Fibroblast of lung (primary cell): ENCODE results near the gene SMIM20. TPM values are rescaled to one million over a fixed set of nuclear protein-coding genes. Genes with fewer than 3 reads are reported as not detected.

Experiments
- DNase-seq, 2 donors: peaks; one replicate each; pipeline versions ENCODE4 v3.0.0 to v3.0.0-alpha.2; 2010; ENCODE audit warnings: low read depth in 2 of 2
- H2AFZ ChIP-seq: 2 replicates; pipeline ENCODE4 v1.5.1; 2012; ENCODE audit warnings: low read length, control low read depth, inconsistent platforms
- H3K27ac ChIP-seq: 2 replicates; pipeline ENCODE4 v1.5.1; 2011; ENCODE audit warnings: low read length, control low read depth; ENCODE audit not compliant: insufficient read depth
- H3K27me3 ChIP-seq: 2 replicates; pipeline ENCODE4 v1.5.1; 2011; ENCODE audit warnings: mild to moderate bottlenecking, low read length; ENCODE audit not compliant: control insufficient read depth, insufficient read depth
- H3K36me3 ChIP-seq: 2 replicates; pipeline ENCODE4 v1.5.1; 2011; ENCODE audit warnings: low read length; ENCODE audit not compliant: control insufficient read depth, insufficient read depth
- H3K4me1 ChIP-seq: 2 replicates; pipeline ENCODE4 v1.5.1; 2011; ENCODE audit warnings: low read length; ENCODE audit not compliant: control insufficient read depth, insufficient read depth; ENCODE audit errors: extremely low read depth
- H3K4me2 ChIP-seq: 2 replicates; pipeline ENCODE4 v1.5.1; 2011; ENCODE audit warnings: low read length, control low read depth; ENCODE audit not compliant: insufficient read depth; ENCODE audit errors: extremely low read depth
- H3K4me3 ChIP-seq, 4 experiments: fragments of 200-600 bp in 1 of 4; sonication (generic) in 1 of 4; replicated peaks in 1 of 4; 2 replicates each; pipeline ENCODE4 v1.5.1; 2011 to 2016; ENCODE audit warnings: low read length in 4 of 4, low read depth in 3 of 4, mild to moderate bottlenecking in 3 of 4, control low read depth in 2 of 4, inconsistent platforms in 1 of 4, mixed read lengths in 1 of 4; ENCODE audit not compliant: insufficient read depth in 1 of 4; ENCODE audit errors: control extremely low read depth in 1 of 4
- H3K79me2 ChIP-seq: 2 replicates; pipeline ENCODE4 v1.5.1; 2012; ENCODE audit warnings: mild to moderate bottlenecking, low read length, inconsistent platforms; ENCODE audit not compliant: control insufficient read depth, insufficient read depth
- H3K9ac ChIP-seq: 2 replicates; pipeline ENCODE4 v1.5.1; 2011; ENCODE audit warnings: mild to moderate bottlenecking, low read length, control low read depth; ENCODE audit not compliant: insufficient read depth
- H3K9me3 ChIP-seq: 2 replicates; pipeline ENCODE4 v1.5.1; 2012; ENCODE audit warnings: low read depth, low read length; ENCODE audit not compliant: control insufficient read depth, insufficient read depth
- H4K20me1 ChIP-seq: 2 replicates; pipeline ENCODE4 v1.5.1; 2011; ENCODE audit warnings: low read length; ENCODE audit not compliant: control insufficient read depth, insufficient read depth; ENCODE audit errors: extremely low read depth
- EZH2 ChIP-seq: IDR thresholded peaks from 2 replicates; pipeline ENCODE4 v1.5.1; 2012; ENCODE audit warnings: low read length, control low read depth, mild to moderate bottlenecking; ENCODE audit errors: missing control alignments
- polyA plus RNA-seq, 2 donors: library from polyadenylated mRNA; depleted of rRNA in 1 of 2; stranded (reverse) in 1 of 2; unstranded in 1 of 2; fragments of >200 nt; gene quantifications; 2 replicates each; pipeline ENCODE4 v1.2.1, GENCODE V29; 2011 to 2012; ENCODE audit warnings: missing spikeins in 1 of 2
- total RNA-seq: library from RNA; depleted of rRNA; stranded (reverse); fragments of >200 nt; gene quantifications from 2 replicates; pipeline ENCODE4 v1.2.1, GENCODE V29; 2014
- TF ChIP-seq, protein P1 (sequence below), 2 donors: IDR thresholded peaks in 1 of 2; conservative IDR thresholded peaks in 1 of 2; 1 replicate in 1 of 2; 2 replicates in 1 of 2; pipeline ENCODE4 v1.5.1; 2011 to 2012; ENCODE audit warnings: low read length in 2 of 2, control low read depth in 1 of 2, inconsistent platforms in 1 of 2, low read depth in 1 of 2, mild to moderate bottlenecking in 1 of 2

SMIM20 gene
- total and polyA plus RNA-seq, 2 donors (not counting 1 experiment from before 2014, with no cell fraction given): 34.9 to 48.7 TPM

DNA sequence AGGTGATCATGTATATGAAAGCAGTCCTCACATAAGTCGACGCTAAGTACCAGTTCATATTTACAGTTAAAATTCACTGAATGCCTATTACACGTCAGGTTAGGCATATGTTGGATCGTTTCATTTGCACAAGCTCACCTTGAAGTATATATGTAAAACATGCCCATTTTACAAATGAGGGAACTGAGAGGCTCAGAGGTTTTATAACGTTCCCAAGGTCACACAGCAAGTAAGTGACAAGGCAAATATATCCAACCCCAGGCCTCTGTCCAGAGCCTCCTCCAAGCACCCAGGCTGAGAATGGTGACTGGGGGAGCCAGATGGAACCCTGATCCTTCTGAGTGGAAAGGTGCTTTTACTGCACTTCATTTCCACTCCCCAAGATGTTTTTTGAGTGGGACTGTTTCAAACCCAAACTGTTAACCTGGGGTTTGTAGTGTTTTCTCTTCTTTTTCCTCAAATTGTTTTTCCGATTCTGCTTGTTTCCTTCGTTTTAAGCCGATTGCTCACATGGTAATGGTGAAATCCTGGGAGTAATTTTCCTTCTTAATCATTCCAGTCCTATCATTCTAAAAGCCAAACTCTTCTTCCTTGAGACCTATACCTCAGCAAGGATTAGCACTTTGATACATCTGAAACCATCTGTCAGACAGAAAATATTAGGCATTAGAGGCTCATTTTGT is 791 bp downstream of the SMIM20 start:
- H3K27me3 ChIP-seq: no peaks in the 10 kb centered on the region
- peak overlapping the region; percentile 57 for H3K27ac ChIP-seq
- TF ChIP-seq EZH2: no peak
- TF ChIP-seq, protein P1, sequence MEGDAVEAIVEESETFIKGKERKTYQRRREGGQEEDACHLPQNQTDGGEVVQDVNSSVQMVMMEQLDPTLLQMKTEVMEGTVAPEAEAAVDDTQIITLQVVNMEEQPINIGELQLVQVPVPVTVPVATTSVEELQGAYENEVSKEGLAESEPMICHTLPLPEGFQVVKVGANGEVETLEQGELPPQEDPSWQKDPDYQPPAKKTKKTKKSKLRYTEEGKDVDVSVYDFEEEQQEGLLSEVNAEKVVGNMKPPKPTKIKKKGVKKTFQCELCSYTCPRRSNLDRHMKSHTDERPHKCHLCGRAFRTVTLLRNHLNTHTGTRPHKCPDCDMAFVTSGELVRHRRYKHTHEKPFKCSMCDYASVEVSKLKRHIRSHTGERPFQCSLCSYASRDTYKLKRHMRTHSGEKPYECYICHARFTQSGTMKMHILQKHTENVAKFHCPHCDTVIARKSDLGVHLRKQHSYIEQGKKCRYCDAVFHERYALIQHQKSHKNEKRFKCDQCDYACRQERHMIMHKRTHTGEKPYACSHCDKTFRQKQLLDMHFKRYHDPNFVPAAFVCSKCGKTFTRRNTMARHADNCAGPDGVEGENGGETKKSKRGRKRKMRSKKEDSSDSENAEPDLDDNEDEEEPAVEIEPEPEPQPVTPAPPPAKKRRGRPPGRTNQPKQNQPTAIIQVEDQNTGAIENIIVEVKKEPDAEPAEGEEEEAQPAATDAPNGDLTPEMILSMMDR (conservative IDR thresholded peaks at IDR 0.05 in 1 of 2, IDR thresholded peaks at IDR 0.05 in 1 of 2; ENCODE audit: low read depth in 1 of 2, low read length in 2 of 2): no peak
- no peaks in the 10 kb centered on the region for H4K20me1 ChIP-seq
- H2AFZ ChIP-seq: peak overlapping the region; percentile 69
- peaks cover 3% of the 10 kb centered on the region for H3K4me1 ChIP-seq
- no peaks in the 10 kb centered on the region for H3K9me3 ChIP-seq
- peak overlapping the region; percentile 40 to 94 (median 72) for H3K4me3 ChIP-seq
- H3K79me2 ChIP-seq: no peaks in the 10 kb centered on the region
- no peak for DNase-seq
- no peaks in the 10 kb centered on the region for H3K36me3 ChIP-seq
- H3K4me2 ChIP-seq: peak overlapping the region; percentile 64
- H3K9ac ChIP-seq: no peak overlapping the region

DNA sequence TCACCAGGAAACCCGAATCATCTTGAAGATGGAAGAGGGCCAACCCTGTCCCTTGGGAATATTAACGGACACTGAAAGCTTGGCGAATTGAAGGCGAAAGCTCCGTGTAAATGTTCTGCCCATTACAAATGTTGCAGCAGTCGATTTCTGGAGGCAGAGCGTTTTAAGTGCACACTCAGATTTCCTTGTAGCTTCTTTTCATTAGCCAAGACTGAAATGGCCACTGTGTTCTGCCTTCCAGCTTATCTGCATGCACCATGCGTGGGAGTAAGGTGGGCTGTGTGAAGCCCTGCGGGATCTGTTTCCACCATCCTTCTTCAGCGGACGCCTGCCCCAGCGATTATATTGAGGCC is 1.3 kb downstream of the SMIM20 start:
- no peak overlapping the region for H3K9ac ChIP-seq
- peaks cover 3% of the 10 kb centered on the region for H3K4me1 ChIP-seq
- H3K4me2 ChIP-seq: peak overlapping the region; percentile 64
- no peaks in the 10 kb centered on the region for H3K9me3 ChIP-seq
- TF ChIP-seq EZH2: no peak
- TF ChIP-seq, protein P1 (conservative IDR thresholded peaks at IDR 0.05 in 1 of 2, IDR thresholded peaks at IDR 0.05 in 1 of 2; ENCODE audit: low read depth in 1 of 2, low read length in 2 of 2): no peak
- H3K4me3 ChIP-seq: peak overlapping the region in 2 of 4 experiments; percentile 89 to 94
- no peaks in the 10 kb centered on the region for H4K20me1 ChIP-seq
- no peaks in the 10 kb centered on the region for H3K36me3 ChIP-seq
- H3K27me3 ChIP-seq: no peaks in the 10 kb centered on the region
- H2AFZ ChIP-seq: no peak overlapping the region
- no peaks in the 10 kb centered on the region for H3K79me2 ChIP-seq
- peak; percentile 14 to 32 for DNase-seq
- H3K27ac ChIP-seq: no peak overlapping the region

DNA sequence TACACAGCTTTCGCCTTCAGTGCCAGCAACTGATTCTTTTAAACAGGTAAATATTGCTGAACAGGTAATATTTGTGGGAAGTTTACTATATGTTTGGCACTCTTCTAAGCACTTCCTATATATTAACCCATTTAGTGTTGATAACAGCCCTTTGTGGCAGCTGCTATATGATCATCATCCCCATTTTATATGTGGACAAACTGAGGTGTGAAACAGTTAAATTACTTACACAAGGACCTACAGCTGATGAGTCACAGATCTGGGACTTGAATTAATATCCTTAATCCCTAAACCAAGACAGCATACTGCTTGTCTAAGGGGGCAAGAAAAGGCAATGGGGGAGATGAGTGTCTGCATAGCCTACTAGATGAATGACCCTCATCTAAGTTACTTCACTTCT is 2.9 kb downstream of the SMIM20 start:
- H3K4me2 ChIP-seq: no peak overlapping the region
- H3K9ac ChIP-seq: no peak overlapping the region
- H3K4me3 ChIP-seq: no peak overlapping the region
- peaks cover 3% of the 10 kb centered on the region for H3K4me1 ChIP-seq
- no peak for DNase-seq
- H4K20me1 ChIP-seq: no peaks in the 10 kb centered on the region
- H3K79me2 ChIP-seq: no peaks in the 10 kb centered on the region
- no peaks in the 10 kb centered on the region for H3K9me3 ChIP-seq
- TF ChIP-seq, protein P1 (conservative IDR thresholded peaks at IDR 0.05 in 1 of 2, IDR thresholded peaks at IDR 0.05 in 1 of 2; ENCODE audit: low read depth in 1 of 2, low read length in 2 of 2): no peak
- no peak for TF ChIP-seq EZH2
- no peaks in the 10 kb centered on the region for H3K27me3 ChIP-seq
- no peaks in the 10 kb centered on the region for H3K36me3 ChIP-seq
- no peak overlapping the region for H2AFZ ChIP-seq
- H3K27ac ChIP-seq: no peak overlapping the region
